Breast epithelium (tissue), 3 donors: ENCODE data around the gene FSTL5.

ENCODE experiments used
- CTCF ChIP-seq, 3 donors: fragments of 450-650 bp; IDR thresholded peaks; one replicate each; pipeline ENCODE4 v1.5.1; 2016 to 2017; ENCODE audit warnings: antibody characterized with exemption in 3 of 3, mild to moderate bottlenecking in 3 of 3, moderate library complexity in 3 of 3
- POLR2AphosphoS5 ChIP-seq, 3 donors: sonication (generic); formaldehyde crosslinking; IDR thresholded peaks; one replicate each; pipeline ENCODE4 v1.6.1; 2017; ENCODE audit warnings: antibody characterized with exemption in 3 of 3

GRCh38 chr4:162117051-162117450 lies 46.7 kb downstream of the FSTL5 start:
- TF ChIP-seq CTCF (IDR thresholded peaks at IDR 0.05) = no peak
- no peak for TF ChIP-seq POLR2AphosphoS5 (IDR thresholded peaks at IDR 0.05)
